ENCODE data around the gene SULT1A3.
"Not testable (repeated sequence)": the region's sequence is repeated elsewhere in the genome, so short reads cannot be mapped to it uniquely, and the experiment has no call there.

The SULT1A3 gene

GRCh38 chr16:30199049-30199448 lies at the start of gene SULT1A3:
Gene SULT1A3 (plus strand): TSS chr16:30199255. CDS start chr16:30200729, 1,474 bp downstream.
- DNase-seq: not testable (repeated sequence)

GRCh38 chr16:30151091-30151490 lies 48.0 kb upstream of the SULT1A3 start:
- DNase-seq: peak; percentile 82

GRCh38 chr16:30152517-30152916 lies 46.5 kb upstream of the SULT1A3 start:
- DNase-seq: no peak

DNA sequence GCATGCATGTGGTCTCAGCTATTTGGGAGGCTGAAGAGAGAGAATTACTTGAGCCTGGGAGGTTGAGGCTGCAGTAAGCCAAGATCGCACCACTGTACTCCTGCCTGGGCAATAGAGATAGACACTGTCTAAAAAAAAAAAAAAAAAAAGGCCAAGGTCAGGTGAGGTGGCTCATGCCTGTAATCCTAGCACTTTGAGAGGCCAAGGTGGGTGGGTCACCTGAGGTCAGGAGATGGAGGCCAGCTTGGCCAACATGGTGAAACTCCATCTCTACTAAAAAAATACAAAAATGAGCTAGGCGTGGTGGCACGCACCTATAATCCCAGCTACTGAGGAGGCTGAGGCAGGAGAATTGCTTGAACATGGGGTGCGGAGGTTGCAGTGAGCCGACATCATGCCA lies 43.9 kb upstream of the SULT1A3 start:
- no peak for DNase-seq

- no peak for DNase-seq
These were observed 41.8 kb upstream of the SULT1A3 start for GRCh38 chr16:30157214-30157613.

DNA sequence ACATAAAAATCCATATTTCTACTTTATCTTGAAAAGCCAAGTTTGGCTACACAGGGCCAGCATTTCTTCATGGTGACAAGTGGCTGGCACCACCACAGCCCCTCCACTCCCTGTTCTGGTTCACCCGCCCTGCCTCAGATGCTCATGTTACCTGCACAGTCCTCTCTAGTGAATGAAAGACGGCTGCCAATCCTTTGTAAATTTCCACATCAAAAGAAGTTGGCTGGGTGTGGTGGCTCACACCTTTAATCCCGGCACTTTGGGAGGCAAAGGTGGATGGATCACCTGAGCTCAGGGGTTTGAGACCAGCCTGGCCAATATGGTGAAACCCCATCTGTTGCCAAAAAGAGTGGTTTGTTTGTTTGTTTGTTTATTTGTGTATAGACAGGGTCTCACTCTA lies 35.5 kb upstream of the SULT1A3 start:
- no peak for DNase-seq

DNA sequence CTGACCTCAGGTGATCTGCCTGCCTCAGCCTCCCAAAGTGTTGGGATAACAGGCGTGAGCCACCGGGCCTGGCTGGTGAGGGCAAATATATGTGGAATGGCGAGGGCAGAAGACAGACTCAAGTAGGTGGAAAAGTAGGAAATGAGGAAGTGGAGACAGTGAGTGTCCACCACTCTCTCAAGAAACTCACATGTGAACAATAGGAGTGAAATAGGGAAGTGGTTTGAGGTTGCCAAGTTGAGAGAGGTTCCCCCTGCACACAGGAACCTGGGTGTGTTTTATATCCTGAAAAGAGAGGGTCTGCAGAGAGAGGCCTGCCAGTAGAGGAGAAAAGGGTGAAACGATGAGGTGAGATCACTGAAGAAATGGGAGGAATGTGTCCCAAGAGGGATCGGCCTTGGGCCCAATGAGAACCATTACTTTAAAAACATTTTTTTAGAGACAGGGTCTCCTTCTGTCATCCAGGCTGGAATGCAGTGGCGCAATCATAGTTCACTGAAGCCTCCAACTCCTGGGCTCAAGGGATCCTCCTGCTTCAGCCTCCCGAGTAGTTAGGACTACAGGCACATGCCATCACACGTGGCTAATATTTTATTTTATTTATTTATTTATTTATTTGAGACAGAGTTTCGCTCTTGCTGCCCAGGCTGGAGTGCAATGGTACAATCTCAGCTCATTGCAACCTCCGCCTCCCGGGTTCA lies 32.7 kb upstream of the SULT1A3 start:
- DNase-seq: peak; percentile 83

GRCh38 chr16:30168746-30169145 lies 30.3 kb upstream of the SULT1A3 start:
- DNase-seq: not testable (repeated sequence)

GRCh38 chr16:30169416-30169815 lies 29.6 kb upstream of the SULT1A3 start:
- DNase-seq: not testable (repeated sequence)

DNA sequence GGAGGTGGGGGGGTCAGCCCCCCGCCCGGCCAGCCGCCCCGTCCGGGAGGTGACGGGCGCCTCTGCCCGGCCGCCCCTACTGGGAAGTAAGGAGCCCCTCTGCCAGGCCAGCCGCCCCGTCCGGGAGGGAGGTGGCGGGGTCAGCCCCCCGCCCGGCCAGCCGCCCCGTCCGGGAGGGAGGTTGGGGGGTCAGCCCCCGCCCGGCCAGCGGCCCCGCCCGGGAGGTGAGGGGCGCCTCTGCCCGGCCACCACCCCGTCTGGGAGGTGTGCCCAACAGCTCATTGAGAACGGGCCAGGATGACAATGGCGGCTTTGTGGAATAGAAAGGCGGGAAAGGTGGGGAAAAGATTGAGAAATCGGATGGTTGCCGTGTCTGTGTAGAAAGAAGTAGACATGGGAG lies 28.9 kb upstream of the SULT1A3 start:
- DNase-seq: not testable (repeated sequence)

GRCh38 chr16:30173054-30173453 lies 26.0 kb upstream of the SULT1A3 start:
- no peak for DNase-seq

DNA sequence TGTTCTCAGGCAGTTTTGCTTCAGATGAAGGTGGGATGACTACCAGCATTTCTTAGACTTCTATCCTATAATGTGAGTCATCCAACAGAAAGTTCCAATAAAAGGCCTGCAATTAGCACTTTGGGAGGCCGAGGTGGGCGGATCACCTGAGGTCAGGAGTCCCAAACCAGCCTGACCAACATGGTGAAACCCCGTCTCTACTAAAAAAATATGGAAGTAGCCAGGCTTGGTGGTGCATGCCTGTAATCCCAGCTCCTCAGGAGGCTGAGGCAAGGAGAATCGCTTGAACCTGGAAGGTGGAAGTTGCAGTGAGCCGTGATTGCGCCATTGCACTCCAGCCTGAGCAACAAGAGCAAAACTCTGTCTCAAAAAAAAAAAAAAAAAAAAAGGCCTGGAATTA lies 22.2 kb upstream of the SULT1A3 start:
- DNase-seq: not testable (repeated sequence)

GRCh38 chr16:30179195-30179594 lies 19.9 kb upstream of the SULT1A3 start:
- DNase-seq: no peak

DNA sequence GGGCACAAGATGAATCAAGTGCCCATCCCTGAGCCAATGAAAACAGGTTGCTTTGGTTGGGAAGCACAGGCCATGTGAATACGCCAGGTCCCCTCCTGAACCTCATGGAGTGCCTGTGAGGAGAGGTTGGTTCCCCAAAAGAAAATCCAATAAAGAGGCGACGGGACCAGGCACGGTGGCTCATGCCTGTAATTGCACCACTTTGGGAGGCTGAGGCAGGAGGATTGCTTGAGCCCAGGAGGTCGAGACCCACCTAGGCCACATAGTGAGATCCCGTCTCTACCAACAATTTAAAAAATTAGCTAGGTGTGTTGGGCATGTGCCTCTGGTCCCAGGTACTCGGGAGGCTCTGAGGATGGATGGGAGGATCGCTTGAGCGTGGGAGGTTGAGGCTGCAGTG lies 19.1 kb upstream of the SULT1A3 start:
- no peak for DNase-seq

DNA sequence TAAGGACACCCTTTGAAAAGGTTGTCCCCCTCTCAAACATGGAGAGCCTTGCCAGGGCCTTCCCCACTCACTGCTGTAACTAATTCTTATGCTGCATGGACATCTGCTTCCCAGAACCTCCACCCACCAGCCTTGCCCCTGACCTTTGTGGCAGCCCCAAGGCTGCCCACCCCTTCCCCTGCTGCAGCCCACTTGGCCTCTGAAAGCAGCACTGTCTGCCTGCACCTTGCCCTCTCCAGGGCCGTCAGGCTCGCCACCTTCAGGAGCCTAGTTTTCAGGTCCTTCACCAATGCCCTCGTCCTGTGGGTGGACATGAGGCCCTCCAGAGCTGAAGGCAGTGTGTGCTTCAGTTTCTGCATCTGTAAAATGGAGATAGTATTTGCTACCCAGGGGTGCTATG lies 18.3 kb upstream of the SULT1A3 start:
- DNase-seq: no peak

DNA sequence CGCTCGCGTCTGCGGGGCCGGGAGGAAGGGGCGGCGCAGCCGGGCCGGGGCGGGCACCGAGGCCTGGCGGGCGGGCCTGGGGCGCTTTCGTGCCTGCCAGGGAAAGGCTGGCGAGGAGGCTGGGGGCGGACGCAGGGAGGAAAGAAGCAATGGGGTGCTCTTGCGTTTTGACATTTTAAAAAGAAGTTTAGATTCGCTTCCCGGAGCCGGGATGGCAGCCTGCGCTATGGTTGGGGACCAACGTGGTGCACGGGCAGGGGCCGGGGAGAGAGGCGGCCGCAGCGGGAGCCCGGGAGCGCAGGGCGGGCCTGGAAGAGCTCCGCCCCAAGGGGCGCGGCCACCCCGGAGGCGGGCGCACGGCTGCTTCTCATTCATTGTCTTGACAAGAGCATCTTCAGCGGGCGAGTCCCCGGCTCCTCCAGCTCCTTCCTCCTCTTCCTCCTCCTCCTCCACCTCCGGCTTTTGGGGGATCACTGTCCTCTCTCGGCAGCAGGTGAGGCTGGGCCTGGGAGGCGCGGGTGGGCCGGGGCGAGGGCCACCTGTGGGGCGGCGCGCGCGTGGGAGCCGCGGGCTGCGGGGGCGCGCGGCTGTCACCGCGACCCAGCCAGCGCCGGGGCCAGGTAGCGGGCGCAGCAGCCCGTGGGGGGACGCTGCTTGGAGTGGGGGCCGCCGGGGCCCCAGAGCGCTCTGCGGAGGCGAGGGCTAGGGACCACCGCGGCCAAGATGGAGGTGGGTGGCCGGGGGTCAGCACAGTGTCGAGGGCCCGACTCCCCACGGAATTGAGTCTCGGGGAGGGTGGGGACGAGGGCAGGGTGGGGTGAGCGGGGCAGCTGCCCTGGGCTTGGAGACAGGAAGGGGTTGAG lies 15.6 kb upstream of the SULT1A3 start, which contains the start of gene CORO1A:
TSS of gene CORO1A (plus strand) at position 370 of the 863 bp plus-strand sequence. CDS start 1,608 bp downstream, outside the sequence.
- DNase-seq: peak; percentile 94

- DNase-seq: peak; percentile 98
These were observed 14.8 kb upstream of the SULT1A3 start for GRCh38 chr16:30184096-30184890.

- DNase-seq: peak; percentile 51
These were observed 14.0 kb upstream of the SULT1A3 start for GRCh38 chr16:30184891-30185682.

DNA sequence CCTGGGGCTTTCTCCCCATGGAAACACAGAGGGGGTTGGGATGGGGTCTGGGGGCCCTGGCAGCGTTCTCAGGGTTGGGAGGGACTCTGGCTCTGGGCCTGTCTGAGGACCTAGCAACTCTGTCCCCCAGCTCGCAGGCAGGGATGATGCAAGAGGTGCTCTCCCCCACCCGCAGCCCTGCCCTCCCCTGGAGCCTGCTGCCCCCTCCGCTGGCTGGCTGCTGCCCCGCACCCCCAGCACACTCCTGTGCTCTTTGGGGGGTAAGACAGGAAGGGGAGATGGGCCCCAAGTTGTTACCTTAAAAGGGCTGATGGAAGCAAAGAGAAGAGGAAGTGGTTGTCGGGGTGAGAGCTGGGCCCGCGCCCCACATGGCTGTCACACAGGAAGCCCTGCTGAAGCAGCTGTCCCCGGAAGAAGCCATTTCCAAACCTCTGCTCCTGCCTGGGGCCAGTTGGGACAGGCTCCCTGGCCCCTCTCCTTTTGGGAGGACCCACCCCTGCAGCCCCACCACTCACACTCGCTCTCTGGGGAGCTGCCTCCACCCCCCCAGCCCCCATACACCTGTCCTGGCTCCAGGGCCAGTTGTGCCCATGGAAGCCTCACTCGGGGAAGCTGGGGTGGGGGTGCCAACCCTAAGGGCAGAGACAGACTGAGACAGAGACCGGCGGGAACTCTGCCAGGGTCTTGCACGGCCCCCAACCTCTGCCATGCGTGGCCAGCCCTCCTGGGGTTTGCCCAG lies 13.2 kb upstream of the SULT1A3 start:
- DNase-seq: peak; percentile 93

- DNase-seq: no peak
These were observed 12.6 kb upstream of the SULT1A3 start for GRCh38 chr16:30186444-30186781.

DNA sequence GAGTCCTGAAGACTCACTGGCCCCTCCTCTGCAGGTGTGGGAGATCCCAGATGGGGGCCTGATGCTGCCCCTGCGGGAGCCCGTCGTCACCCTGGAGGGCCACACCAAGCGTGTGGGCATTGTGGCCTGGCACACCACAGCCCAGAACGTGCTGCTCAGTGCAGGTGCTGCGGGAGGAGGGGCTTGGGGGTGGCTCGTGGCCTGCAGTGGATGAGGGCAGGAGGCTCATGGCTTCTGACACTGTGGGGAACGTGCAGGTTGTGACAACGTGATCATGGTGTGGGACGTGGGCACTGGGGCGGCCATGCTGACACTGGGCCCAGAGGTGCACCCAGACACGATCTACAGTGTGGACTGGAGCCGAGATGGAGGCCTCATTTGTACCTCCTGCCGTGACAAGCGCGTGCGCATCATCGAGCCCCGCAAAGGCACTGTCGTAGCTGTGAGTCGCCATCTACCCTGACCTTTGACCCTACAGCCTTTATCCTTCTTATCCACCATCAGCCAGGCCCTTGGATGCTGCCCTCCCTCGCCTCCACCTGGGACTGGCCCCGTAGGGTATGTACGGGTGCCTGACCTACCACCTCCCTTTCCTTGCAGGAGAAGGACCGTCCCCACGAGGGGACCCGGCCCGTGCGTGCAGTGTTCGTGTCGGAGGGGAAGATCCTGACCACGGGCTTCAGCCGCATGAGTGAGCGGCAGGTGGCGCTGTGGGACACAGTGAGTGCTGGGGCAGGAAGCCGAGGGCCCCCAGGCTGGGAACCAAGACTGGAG lies 12.1 kb upstream of the SULT1A3 start:
- peak; percentile 75 for DNase-seq

Measured in RPMI8226 (cell line).